Keratinocyte (primary cell): Measurements from ENCODE around the gene TYSND1. TPM values are rescaled to one million over a fixed set of nuclear protein-coding genes. Genes with fewer than 3 reads are reported as not detected.

Experiments
- DNase-seq: peaks from one replicate; pipeline ENCODE4 v3.0.0-alpha.2; 2011; ENCODE audit warnings: low read depth, missing footprints, low spot score
- FAIRE-seq: peaks from 2 replicates; lab custom pipeline; 2011; peaks lifted over from hg19 to GRCh38; lab: Jason Lieb, UNC
- H2AFZ ChIP-seq: 2 replicates; pipeline ENCODE4 v1.6.0; 2012; ENCODE audit warnings: low read length, control low read depth, inconsistent platforms; ENCODE audit not compliant: control insufficient read depth
- H3K27ac ChIP-seq: 2 replicates; pipeline ENCODE4 v1.5.1; 2011; ENCODE audit warnings: low read length; ENCODE audit not compliant: control insufficient read depth, insufficient read depth
- H3K27me3 ChIP-seq: 3 replicates; pipeline ENCODE4 v1.6.0; 2011; ENCODE audit warnings: low read length; ENCODE audit not compliant: control insufficient read depth, insufficient read depth; ENCODE audit errors: extremely low read depth
- H3K36me3 ChIP-seq, 2 experiments: 2 replicates in 1 of 2; 3 replicates in 1 of 2; pipeline ENCODE4 v1.5.1; 2011; ENCODE audit warnings: low read length in 2 of 2, mild to moderate bottlenecking in 1 of 2; ENCODE audit not compliant: control insufficient read depth in 2 of 2, insufficient read depth in 2 of 2; ENCODE audit errors: extremely low read depth in 1 of 2
- H3K4me1 ChIP-seq: 3 replicates; pipeline ENCODE4 v1.5.1; 2011; ENCODE audit warnings: low read length; ENCODE audit not compliant: control insufficient read depth, insufficient read depth; ENCODE audit errors: extremely low read depth
- H3K4me2 ChIP-seq: 3 replicates; pipeline ENCODE4 v1.6.0; 2011; ENCODE audit warnings: low read depth, low read length; ENCODE audit not compliant: control insufficient read depth, insufficient read depth; ENCODE audit errors: extremely low read depth
- H3K4me3 ChIP-seq, 3 experiments: fragments of 200-600 bp in 1 of 3; sonication (generic) in 1 of 3; 2 replicates in 2 of 3; 3 replicates in 1 of 3; pipeline ENCODE4 v1.5.1; 2011 to 2016; ENCODE audit warnings: low read length in 3 of 3, mild to moderate bottlenecking in 3 of 3, control low read depth in 2 of 3, inconsistent platforms in 1 of 3, low read depth in 1 of 3, mixed read lengths in 1 of 3, mixed run types in 1 of 3, moderate library complexity in 1 of 3; ENCODE audit not compliant: control insufficient read depth in 2 of 3, insufficient read depth in 2 of 3; ENCODE audit errors: extremely low read depth in 1 of 3
- H3K79me2 ChIP-seq: 2 replicates; pipeline ENCODE4 v1.6.0; 2012; ENCODE audit warnings: low read length; ENCODE audit not compliant: control insufficient read depth, insufficient read depth
- H3K9ac ChIP-seq: 3 replicates; pipeline ENCODE4 v1.6.0; 2011; ENCODE audit warnings: low read length; ENCODE audit not compliant: control insufficient read depth, insufficient read depth; ENCODE audit errors: extremely low read depth
- H3K9me1 ChIP-seq: 3 replicates; pipeline ENCODE4 v1.6.0; 2011; ENCODE audit warnings: low read length; ENCODE audit not compliant: control insufficient read depth, insufficient read depth; ENCODE audit errors: extremely low read depth
- H3K9me3 ChIP-seq: 2 replicates; pipeline ENCODE4 v1.5.1; 2012; ENCODE audit warnings: low read depth, low read length; ENCODE audit not compliant: control insufficient read depth
- H4K20me1 ChIP-seq: 3 replicates; pipeline ENCODE4 v1.6.0; 2011; ENCODE audit warnings: low read length; ENCODE audit not compliant: control insufficient read depth, insufficient read depth; ENCODE audit errors: extremely low read depth
- EZH2 ChIP-seq: IDR thresholded peaks from one replicate; pipeline ENCODE4 v1.6.1; 2012; ENCODE audit warnings: inconsistent platforms, mild to moderate bottlenecking, low read length, moderate library complexity
- dilution Hi-C: fragments of 300-500 bp; cut with MboI; formaldehyde crosslinking; loops from one replicate; pipeline ENCODE4 v1.7.0; 2020; ENCODE audit warnings: low sequenced_read_pairs; ENCODE audit not compliant: extremely low pct_ligation_motif_present
- polyA plus RNA-seq, 5 experiments: library from polyadenylated mRNA; depleted of rRNA in 3 of 5; stranded (reverse) in 3 of 5; stranded (forward) in 1 of 5; unstranded in 1 of 5; fragments of >200 nt; gene quantifications; 1 replicate in 1 of 5; 2 replicates in 3 of 5; 3 replicates in 1 of 5; pipeline versions ENCODE4 v1.2.1 to v1.2.3, GENCODE V29; 2011 to 2012; ENCODE audit warnings: missing spikeins in 2 of 5, low read depth in 1 of 5, low replicate concordance in 1 of 5
- TF ChIP-seq, protein P1 (sequence below), 3 experiments: IDR thresholded peaks in 1 of 3; conservative IDR thresholded peaks in 1 of 3; optimal IDR thresholded peaks in 1 of 3; 2 replicates in 2 of 3; 3 replicates in 1 of 3; pipeline versions ENCODE3 to v1.5.1; 2011; ENCODE audit warnings: low read length in 3 of 3, mild to moderate bottlenecking in 3 of 3, moderate library complexity in 2 of 3, control low read depth in 1 of 3, inconsistent platforms in 1 of 3; ENCODE audit not compliant: insufficient read depth in 2 of 3; ENCODE audit errors: extremely low read depth in 1 of 3

TYSND1 gene
- polyA plus RNA-seq, 1 donor (not counting 4 experiments of a cell fraction or from before 2014, with no cell fraction given): 9.9 TPM

DNA sequence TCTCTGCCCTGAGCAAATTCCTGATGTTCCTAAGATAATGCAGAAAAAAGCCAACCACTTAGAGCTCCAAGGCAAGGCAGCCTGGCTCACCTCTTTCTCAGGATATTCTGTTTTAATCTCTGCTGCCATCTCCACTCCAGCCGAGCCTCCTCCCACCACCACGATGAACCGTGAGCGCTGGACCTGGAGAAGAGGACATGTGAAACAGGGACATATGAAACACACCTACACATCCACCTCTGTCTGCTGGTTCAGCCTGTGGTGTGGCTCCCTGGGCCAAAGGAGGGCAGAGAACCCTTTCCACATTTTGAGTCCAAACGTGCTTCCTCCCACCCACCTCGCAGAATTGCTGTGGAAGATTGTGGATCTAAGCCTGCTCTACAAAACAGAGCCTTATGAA, 26.1 kb downstream of the TYSND1 start:
- no peaks in the 10 kb centered on the region for H3K9me3 ChIP-seq
- no peak for DNase-seq
- no peak overlapping the region for H3K4me2 ChIP-seq
- H4K20me1 ChIP-seq: no peaks in the 10 kb centered on the region
- dilution Hi-C loops: no loop called here
- no peak overlapping the region for H3K27ac ChIP-seq
- H3K27me3 ChIP-seq: no peaks in the 10 kb centered on the region
- no peaks in the 10 kb centered on the region for H3K79me2 ChIP-seq
- H3K4me1 ChIP-seq: no peaks in the 10 kb centered on the region
- no peak for TF ChIP-seq EZH2
- peaks cover 2% of the 10 kb centered on the region for H3K9me1 ChIP-seq
- H3K9ac ChIP-seq: no peak overlapping the region
- H3K36me3 ChIP-seq: no peaks in the 10 kb centered on the region
- no peak for FAIRE-seq
- no peak overlapping the region for H2AFZ ChIP-seq
- H3K4me3 ChIP-seq: no peak overlapping the region

DNA sequence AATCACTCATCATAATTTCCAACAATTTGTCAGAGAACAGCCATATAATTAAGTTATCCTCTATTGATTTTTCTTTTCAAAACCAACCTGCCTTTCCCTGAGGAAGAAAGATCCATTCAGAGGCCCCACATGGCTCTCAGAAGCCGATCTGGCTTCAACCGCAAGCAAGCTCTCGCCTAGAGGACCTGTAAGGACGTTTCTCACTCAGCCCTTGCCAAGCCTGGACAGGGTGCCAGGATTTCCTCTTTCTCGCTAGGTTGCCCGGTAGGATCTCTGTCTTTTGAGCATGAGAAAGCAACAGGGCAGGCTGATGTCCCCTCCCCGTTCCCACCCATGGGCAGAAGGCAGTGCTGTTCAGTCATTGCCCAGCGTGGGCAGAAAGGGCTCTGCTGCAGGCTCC, 26.9 kb downstream of the TYSND1 start:
- Histone ChIP-seq H3K4me1 (no peaks in the 10 kb centered on the region), H3K9me1 (peaks cover 2% of the 10 kb centered on the region), H3K9me3 (no peaks in the 10 kb centered on the region), H2AFZ (no peak overlapping the region), H3K4me3 (no peak overlapping the region), H3K4me2 (no peak overlapping the region), H3K9ac (no peak overlapping the region), H4K20me1 (no peaks in the 10 kb centered on the region), H3K27ac (no peak overlapping the region), H3K79me2 (no peaks in the 10 kb centered on the region), H3K36me3 (no peaks in the 10 kb centered on the region), H3K27me3 (no peaks in the 10 kb centered on the region)
- dilution Hi-C loops: no loop called here
- no peak for FAIRE-seq
- DNase-seq: no peak
- no peak for TF ChIP-seq EZH2
- TF ChIP-seq, protein P1, sequence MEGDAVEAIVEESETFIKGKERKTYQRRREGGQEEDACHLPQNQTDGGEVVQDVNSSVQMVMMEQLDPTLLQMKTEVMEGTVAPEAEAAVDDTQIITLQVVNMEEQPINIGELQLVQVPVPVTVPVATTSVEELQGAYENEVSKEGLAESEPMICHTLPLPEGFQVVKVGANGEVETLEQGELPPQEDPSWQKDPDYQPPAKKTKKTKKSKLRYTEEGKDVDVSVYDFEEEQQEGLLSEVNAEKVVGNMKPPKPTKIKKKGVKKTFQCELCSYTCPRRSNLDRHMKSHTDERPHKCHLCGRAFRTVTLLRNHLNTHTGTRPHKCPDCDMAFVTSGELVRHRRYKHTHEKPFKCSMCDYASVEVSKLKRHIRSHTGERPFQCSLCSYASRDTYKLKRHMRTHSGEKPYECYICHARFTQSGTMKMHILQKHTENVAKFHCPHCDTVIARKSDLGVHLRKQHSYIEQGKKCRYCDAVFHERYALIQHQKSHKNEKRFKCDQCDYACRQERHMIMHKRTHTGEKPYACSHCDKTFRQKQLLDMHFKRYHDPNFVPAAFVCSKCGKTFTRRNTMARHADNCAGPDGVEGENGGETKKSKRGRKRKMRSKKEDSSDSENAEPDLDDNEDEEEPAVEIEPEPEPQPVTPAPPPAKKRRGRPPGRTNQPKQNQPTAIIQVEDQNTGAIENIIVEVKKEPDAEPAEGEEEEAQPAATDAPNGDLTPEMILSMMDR (optimal IDR thresholded peaks at IDR 0.05 in 1 of 3, IDR thresholded peaks at IDR 0.05 in 1 of 3, conservative IDR thresholded peaks at IDR 0.05 in 1 of 3; ENCODE audit: extremely low read depth in 1 of 3, insufficient read depth in 2 of 3, low read length in 3 of 3): no peak

DNA sequence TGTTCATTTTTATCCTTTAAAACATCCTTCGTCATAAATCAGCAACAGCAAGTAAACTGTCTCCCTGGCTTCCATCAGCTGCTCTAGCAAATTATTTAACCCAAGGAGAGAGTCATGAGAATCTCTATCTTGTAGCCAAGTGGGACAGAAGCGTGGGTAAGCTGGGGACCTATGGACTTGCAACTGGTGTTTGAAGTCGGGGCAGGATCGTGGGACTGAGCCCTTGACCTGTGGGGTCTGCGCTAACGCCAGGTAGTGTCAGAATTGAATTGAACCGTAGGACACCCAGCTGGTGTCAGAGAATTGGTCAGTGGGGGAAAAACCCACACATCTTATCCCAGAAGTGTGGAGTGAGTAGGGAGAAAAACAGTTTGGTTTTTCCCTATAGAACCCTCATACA, 27.3 kb downstream of the TYSND1 start:
- H3K4me1 ChIP-seq: no peaks in the 10 kb centered on the region
- no peak overlapping the region for H2AFZ ChIP-seq
- FAIRE-seq (no peak), DNase-seq (no peak)
- H3K9ac ChIP-seq: no peak overlapping the region
- H3K36me3 ChIP-seq: no peaks in the 10 kb centered on the region
- dilution Hi-C loops: no loop called here
- no peaks in the 10 kb centered on the region for H3K9me3 ChIP-seq
- H3K27ac ChIP-seq: no peak overlapping the region
- no peaks in the 10 kb centered on the region for H3K79me2 ChIP-seq
- no peaks in the 10 kb centered on the region for H3K27me3 ChIP-seq
- no peaks in the 10 kb centered on the region for H4K20me1 ChIP-seq
- no peak for TF ChIP-seq EZH2
- TF ChIP-seq, protein P1 (optimal IDR thresholded peaks at IDR 0.05 in 1 of 3, IDR thresholded peaks at IDR 0.05 in 1 of 3, conservative IDR thresholded peaks at IDR 0.05 in 1 of 3; ENCODE audit: extremely low read depth in 1 of 3, insufficient read depth in 2 of 3, low read length in 3 of 3): no peak
- no peak overlapping the region for H3K4me3 ChIP-seq
- no peak overlapping the region for H3K4me2 ChIP-seq
- H3K9me1 ChIP-seq: peaks cover 2% of the 10 kb centered on the region
